Measurements from ENCODE around the gene NAT10. TPM values are rescaled to one million over a fixed set of nuclear protein-coding genes. Genes with fewer than 3 reads are reported as not detected.

Gene NAT10
- polyA plus RNA-seq, 1 of the 3 experiments (the other 2 are of a cell fraction), result 31.0 TPM

DNA sequence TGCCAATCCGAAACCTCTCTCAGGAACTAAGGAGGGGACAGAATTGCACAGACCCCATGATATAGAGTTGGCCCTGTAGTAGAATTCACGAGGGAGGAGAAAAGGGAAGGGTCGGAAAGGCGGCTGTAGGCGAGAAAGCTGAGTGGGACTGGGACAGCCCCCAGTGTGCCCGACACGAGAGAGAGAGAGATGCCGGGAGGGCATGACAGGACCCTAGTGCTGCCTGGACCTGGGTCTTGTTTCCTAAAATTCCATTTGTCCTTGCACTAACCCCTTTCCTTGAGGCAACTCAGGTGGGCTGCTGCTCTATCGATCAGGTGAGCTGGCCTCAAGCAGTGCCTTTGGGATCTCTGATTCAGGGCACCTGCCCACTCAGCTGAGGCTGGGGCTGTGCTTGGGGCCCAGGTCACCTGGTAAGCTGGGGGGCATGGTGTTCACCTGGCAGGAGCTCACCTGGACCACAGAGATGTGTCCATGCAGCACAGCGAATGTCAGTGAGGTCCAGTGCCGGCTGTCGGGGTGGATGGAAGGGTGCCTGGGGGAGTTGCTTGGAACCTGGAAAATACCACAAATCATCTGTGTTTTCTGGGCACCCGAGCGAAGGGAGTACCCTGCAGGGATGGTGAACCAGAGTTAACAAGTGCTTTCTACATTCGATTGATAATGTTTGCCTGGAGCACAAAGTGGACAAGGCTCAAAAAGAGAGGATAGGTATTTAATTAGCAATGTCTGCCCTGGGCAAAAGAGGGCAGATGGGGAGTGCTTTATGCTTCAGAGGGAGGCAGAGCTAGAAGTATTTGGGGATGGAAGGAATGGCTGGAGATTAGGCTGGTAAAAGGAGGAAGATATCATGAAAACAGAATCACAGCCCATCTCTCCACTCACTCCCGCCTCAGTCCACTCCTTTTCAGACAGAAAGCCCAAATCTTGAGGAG, 61.6 kb downstream of the NAT10 start (continued):
- TF ChIP-seq NRF1 (IDR thresholded peaks at IDR 0.05; ENCODE audit: low read depth, low read length) (no peak), ZBTB33 (IDR thresholded peaks at IDR 0.05; ENCODE audit: borderline replicate concordance, low read depth) (no peak), CHD2 (IDR thresholded peaks at IDR 0.05; ENCODE audit: low read length, partially characterized antibody) (no peak), MAX (IDR thresholded peaks at IDR 0.05; ENCODE audit: low read depth) (no peak), SIN3A (IDR thresholded peaks at IDR 0.05; ENCODE audit: borderline replicate concordance, low read depth, low read length) (no peak)
- TF ChIP-seq, protein P1, sequence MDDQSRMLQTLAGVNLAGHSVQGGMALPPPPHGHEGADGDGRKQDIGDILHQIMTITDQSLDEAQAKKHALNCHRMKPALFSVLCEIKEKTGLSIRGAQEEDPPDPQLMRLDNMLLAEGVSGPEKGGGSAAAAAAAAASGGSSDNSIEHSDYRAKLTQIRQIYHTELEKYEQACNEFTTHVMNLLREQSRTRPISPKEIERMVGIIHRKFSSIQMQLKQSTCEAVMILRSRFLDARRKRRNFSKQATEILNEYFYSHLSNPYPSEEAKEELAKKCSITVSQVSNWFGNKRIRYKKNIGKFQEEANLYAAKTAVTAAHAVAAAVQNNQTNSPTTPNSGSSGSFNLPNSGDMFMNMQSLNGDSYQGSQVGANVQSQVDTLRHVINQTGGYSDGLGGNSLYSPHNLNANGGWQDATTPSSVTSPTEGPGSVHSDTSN (IDR thresholded peaks at IDR 0.05), result no peak

DNA sequence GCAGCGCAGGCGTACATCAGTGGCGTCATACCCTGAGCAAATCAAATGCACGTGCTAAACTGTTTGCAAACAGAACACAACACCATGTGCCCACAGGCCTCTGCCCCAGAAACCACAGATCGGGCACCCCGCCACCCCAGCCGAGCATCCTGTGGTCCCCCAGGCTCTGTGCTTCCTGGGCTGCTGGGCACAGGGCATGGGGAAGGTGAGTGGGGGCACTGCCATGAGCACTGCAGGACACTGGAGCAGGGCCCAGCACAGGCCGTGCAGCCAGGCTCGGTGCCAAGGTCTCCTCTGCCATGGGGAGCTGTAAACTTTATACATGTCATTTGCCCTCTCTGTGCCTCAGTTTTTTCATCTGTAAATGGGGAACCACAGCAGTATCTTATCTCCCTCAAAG, 62.5 kb downstream of the NAT10 start:
- H2AFZ ChIP-seq (ENCODE audit: low read depth), result no peak overlapping the region
- no peaks in the 10 kb centered on the region for H3K9me2 ChIP-seq
- H3K27ac ChIP-seq (ENCODE audit: low read depth in 2 of 2, low read length in 1 of 2), result no peak overlapping the region
- no peaks in the 10 kb centered on the region for H3K9me3 ChIP-seq
- H3K79me2 ChIP-seq (ENCODE audit: insufficient read depth), result no peaks in the 10 kb centered on the region
- no peak for DNase-seq
- H4K20me1 ChIP-seq (ENCODE audit: insufficient read depth), result no peaks in the 10 kb centered on the region
- no peak overlapping the region for H3K9ac ChIP-seq
- WGBS (ENCODE audit: low lambda C conversion rate), result 92% methylated on average over 5 of the region's 9 CpGs
- ChIA-PET CTCF (interaction anchor here (1.2 to 2.3 kb wide), 4 partner anchors 82 to 326 kb away, joined by 3 to 8 read pairs (median 4); partner anchors contain the start of gene ABTB2), POLR2A (interaction anchor here (1.7 kb wide), 1 partner anchor 189 kb away, joined by 3 read pairs; no protein-coding TSS in a partner anchor)
- H3K36me3 ChIP-seq (replicated peaks in 1 of 2; ENCODE audit: control insufficient read depth in 1 of 2, insufficient read depth in 2 of 2, low read length in 1 of 2), result peaks cover 0 to 11% of the 10 kb centered on the region in 2 experiments
- peaks cover 0 to 37% of the 10 kb centered on the region in 2 experiments; a peak in 1 of 4 replicates for H3K4me1 ChIP-seq (ENCODE audit: control insufficient read depth in 1 of 2, insufficient read depth in 2 of 2, low read depth in 1 of 2, low read length in 1 of 2)
- no peak overlapping the region for H3K4me2 ChIP-seq
- no peaks in the 10 kb centered on the region for H3K27me3 ChIP-seq (ENCODE audit: insufficient read depth)
- TF ChIP-seq ZBTB33 (IDR thresholded peaks at IDR 0.05; ENCODE audit: borderline replicate concordance, low read depth) (no peak), GABPA (IDR thresholded peaks at IDR 0.05; ENCODE audit: low read depth) (no peak), RXRA (IDR thresholded peaks at IDR 0.05; ENCODE audit: borderline replicate concordance, low read depth) (no peak), GATA2 (CRISPR knock-in tag; IDR thresholded peaks at IDR 0.05) (no peak), FOXJ3 (CRISPR knock-in tag; IDR thresholded peaks at IDR 0.05) (no peak), TAF1 (IDR thresholded peaks at IDR 0.05; ENCODE audit: borderline replicate concordance, low read depth, low read length) (no peak), RAD21 (IDR thresholded peaks at IDR 0.05; ENCODE audit: low read length) (no peak), SIN3A (IDR thresholded peaks at IDR 0.05; ENCODE audit: borderline replicate concordance, low read depth, low read length) (no peak), NFIC (IDR thresholded peaks at IDR 0.05; ENCODE audit: borderline replicate concordance) (no peak), MAX (IDR thresholded peaks at IDR 0.05; ENCODE audit: low read depth) (no peak), NRF1 (IDR thresholded peaks at IDR 0.05; ENCODE audit: low read depth, low read length) (no peak), CHD2 (IDR thresholded peaks at IDR 0.05; ENCODE audit: low read length, partially characterized antibody) (no peak), POLR2AphosphoS5 (IDR thresholded peaks at IDR 0.05; ENCODE audit: low read depth, low read length) (no peak)
- no peaks in the 10 kb centered on the region for H3F3A ChIP-seq (replicated peaks; ENCODE audit: insufficient read depth)
- no peak overlapping the region for H3K4me3 ChIP-seq (ENCODE audit: low read depth in 2 of 2, low read length in 1 of 2)

All from SK-N-SH (cell line).